ENCODE data around the gene UBE2Q2.

DNA sequence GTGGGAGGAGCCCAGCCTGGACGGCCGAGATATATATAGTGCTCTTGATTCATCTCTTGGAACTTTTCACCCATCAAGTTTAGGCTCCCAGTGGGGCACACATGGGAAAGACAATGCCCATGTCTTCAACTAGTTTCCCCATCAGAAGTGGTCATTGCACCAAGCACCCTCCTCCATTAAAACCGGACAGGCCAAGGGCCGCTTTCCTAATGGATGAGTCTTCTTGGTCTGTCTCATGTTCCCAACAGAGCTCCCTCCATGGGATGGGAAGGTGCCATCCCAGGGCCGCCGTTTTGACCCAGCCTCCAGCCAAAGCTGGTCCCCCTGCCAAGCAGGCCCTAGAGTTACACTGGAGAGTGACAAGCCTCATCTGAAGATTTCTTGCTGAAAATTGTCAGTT is 34.7 kb upstream of the UBE2Q2 start:
- TF ChIP-seq, protein P1, sequence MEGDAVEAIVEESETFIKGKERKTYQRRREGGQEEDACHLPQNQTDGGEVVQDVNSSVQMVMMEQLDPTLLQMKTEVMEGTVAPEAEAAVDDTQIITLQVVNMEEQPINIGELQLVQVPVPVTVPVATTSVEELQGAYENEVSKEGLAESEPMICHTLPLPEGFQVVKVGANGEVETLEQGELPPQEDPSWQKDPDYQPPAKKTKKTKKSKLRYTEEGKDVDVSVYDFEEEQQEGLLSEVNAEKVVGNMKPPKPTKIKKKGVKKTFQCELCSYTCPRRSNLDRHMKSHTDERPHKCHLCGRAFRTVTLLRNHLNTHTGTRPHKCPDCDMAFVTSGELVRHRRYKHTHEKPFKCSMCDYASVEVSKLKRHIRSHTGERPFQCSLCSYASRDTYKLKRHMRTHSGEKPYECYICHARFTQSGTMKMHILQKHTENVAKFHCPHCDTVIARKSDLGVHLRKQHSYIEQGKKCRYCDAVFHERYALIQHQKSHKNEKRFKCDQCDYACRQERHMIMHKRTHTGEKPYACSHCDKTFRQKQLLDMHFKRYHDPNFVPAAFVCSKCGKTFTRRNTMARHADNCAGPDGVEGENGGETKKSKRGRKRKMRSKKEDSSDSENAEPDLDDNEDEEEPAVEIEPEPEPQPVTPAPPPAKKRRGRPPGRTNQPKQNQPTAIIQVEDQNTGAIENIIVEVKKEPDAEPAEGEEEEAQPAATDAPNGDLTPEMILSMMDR (IDR thresholded peaks at IDR 0.05): no peak
- TF ChIP-seq EP300 (IDR thresholded peaks at IDR 0.05): no peak
- TF ChIP-seq POLR2A (IDR thresholded peaks at IDR 0.05; ENCODE audit: low read depth): no peak
- no peak for TF ChIP-seq POLR2AphosphoS5 (IDR thresholded peaks at IDR 0.05)
